Endodermal cell (in vitro differentiated cells): ENCODE measurements around the gene FBXO30. TPM values are rescaled to one million over a fixed set of nuclear protein-coding genes. Genes with fewer than 3 reads are reported as not detected.

Source experiments
- DNase-seq: peaks from one replicate; pipeline ENCODE4 v3.0.0-alpha.2; 2017
- H3K27ac ChIP-seq: 2 replicates; pipeline ENCODE4 v1.5.1; 2013; ENCODE audit warnings: mild to moderate bottlenecking, low read depth, low read length, moderate library complexity
- H3K27me3 ChIP-seq: 2 replicates; pipeline ENCODE4 v1.6.1; 2013; ENCODE audit warnings: mild to moderate bottlenecking, low read length, moderate library complexity; ENCODE audit not compliant: insufficient read depth, control insufficient read depth, poor library complexity, severe bottlenecking
- H3K36me3 ChIP-seq: 2 replicates; pipeline ENCODE4 v1.7.0; 2013; ENCODE audit warnings: mild to moderate bottlenecking, low read length, moderate library complexity; ENCODE audit not compliant: control insufficient read depth, insufficient read depth
- H3K4me1 ChIP-seq: one replicate; pipeline ENCODE4 v1.7.0; 2013; ENCODE audit warnings: low read length; ENCODE audit not compliant: control insufficient read depth, insufficient read depth
- H3K4me3 ChIP-seq: 2 replicates; pipeline ENCODE4 v1.5.1; 2013; ENCODE audit warnings: mild to moderate bottlenecking, low read length, moderate library complexity
- H3K9ac ChIP-seq: 2 replicates; pipeline ENCODE4 v1.6.1; 2013; ENCODE audit warnings: mild to moderate bottlenecking, low read length, moderate library complexity; ENCODE audit not compliant: poor library complexity, severe bottlenecking; ENCODE audit errors: extremely low read depth
- H3K9me3 ChIP-seq: 2 replicates; pipeline ENCODE4 v1.6.1; 2013; ENCODE audit warnings: mild to moderate bottlenecking, low read length, moderate library complexity; ENCODE audit not compliant: control insufficient read depth
- H3K27ac Mint-ChIP-seq: 2 replicates; pipeline ENCODE4 v1.8.0; 2020; ENCODE audit warnings: mixed read lengths
- H3K27me3 Mint-ChIP-seq: 2 replicates; pipeline ENCODE4 v1.8.0; 2021; ENCODE audit warnings: mild to moderate bottlenecking, mixed read lengths; ENCODE audit not compliant: insufficient read depth
- H3K36me3 Mint-ChIP-seq: 2 replicates; pipeline ENCODE4 v1.8.0; 2020; ENCODE audit warnings: low read depth, mixed read lengths
- H3K4me1 Mint-ChIP-seq: 2 replicates; pipeline ENCODE4 v1.8.0; 2020; ENCODE audit warnings: mixed read lengths
- H3K4me3 Mint-ChIP-seq: 2 replicates; pipeline ENCODE4 v1.8.0; 2020; ENCODE audit warnings: mild to moderate bottlenecking, moderate library complexity, mixed read lengths
- H3K9me3 Mint-ChIP-seq: 2 replicates; pipeline ENCODE4 v1.8.0; 2020; ENCODE audit warnings: mild to moderate bottlenecking, mixed read lengths
- whole genome bisulfite sequencing, 2 experiments: methylation state at CpG; one replicate each; pipeline versions ENCODE4 v1.1.5 to v1.1.7; 2013; ENCODE audit warnings: missing lambda C conversion rate in 2 of 2, mixed read lengths in 1 of 2; ENCODE audit not compliant: insufficient coverage in 1 of 2, insufficient read length in 1 of 2; 5-methylcytosine and 5-hydroxymethylcytosine counted together
- total RNA-seq, 2 donors: library from RNA; stranded (reverse); fragmentation: NEBNext Ultra II Directional in 1 of 2; extraction: Animal tissue kit (Norgen Biotek cat#: 25700) in 1 of 2; gene quantifications; 2 replicates in 1 of 2; 3 replicates in 1 of 2; pipeline ENCODE4 v1.2.1, GENCODE V29; 2021
- TF ChIP-seq, protein P1 (sequence below): fragments of 200-600 bp; sonication (generic); conservative IDR thresholded peaks from 2 replicates; pipeline ENCODE4 v1.5.0; 2021; ENCODE audit warnings: antibody characterized with exemption, mild to moderate bottlenecking

The FBXO30 gene
- total RNA-seq, 2 donors from 2014 or later: 17.8 to 17.9 TPM

DNA sequence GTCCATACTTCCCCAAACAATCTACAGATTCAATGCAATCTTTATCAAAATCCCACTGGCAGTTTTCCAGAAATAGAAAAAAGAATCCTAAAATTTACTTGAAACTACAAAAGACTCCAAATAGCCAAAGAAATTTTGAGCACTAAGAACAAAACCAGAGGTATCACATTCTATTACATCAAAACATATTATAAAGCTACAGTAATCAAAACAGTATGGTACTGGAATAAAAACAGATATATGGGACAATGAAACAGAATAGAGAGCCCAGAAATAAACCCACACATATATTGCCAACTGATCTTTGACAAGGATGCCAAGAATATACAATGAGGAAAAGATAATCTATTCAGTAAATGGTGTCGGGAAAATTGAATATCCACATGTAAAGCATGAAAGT lies 46.0 kb upstream of the FBXO30 start:
- DNase-seq: no peak
- H3K27ac Mint-ChIP-seq: no peak overlapping the region
- WGBS, 2 experiments: 79% methylated on average over 1 of the region's 1 CpG; no CpG with 5 or more reads in 1 of the 2 experiments
- Histone ChIP-seq H3K27ac (no peak overlapping the region), H3K27me3 (no peaks in the 10 kb centered on the region), H3K4me1 (no peaks in the 10 kb centered on the region), H3K4me3 (peak overlapping the region; percentile 41), H3K9ac (no peak overlapping the region), H3K9me3 (peaks cover 11% of the 10 kb centered on the region), H3K36me3 (no peaks in the 10 kb centered on the region)
- H3K36me3 Mint-ChIP-seq: peaks cover 15% of the 10 kb centered on the region
- TF ChIP-seq, protein P1, sequence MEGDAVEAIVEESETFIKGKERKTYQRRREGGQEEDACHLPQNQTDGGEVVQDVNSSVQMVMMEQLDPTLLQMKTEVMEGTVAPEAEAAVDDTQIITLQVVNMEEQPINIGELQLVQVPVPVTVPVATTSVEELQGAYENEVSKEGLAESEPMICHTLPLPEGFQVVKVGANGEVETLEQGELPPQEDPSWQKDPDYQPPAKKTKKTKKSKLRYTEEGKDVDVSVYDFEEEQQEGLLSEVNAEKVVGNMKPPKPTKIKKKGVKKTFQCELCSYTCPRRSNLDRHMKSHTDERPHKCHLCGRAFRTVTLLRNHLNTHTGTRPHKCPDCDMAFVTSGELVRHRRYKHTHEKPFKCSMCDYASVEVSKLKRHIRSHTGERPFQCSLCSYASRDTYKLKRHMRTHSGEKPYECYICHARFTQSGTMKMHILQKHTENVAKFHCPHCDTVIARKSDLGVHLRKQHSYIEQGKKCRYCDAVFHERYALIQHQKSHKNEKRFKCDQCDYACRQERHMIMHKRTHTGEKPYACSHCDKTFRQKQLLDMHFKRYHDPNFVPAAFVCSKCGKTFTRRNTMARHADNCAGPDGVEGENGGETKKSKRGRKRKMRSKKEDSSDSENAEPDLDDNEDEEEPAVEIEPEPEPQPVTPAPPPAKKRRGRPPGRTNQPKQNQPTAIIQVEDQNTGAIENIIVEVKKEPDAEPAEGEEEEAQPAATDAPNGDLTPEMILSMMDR: no peak
- peaks cover 15% of the 10 kb centered on the region for H3K9me3 Mint-ChIP-seq
- H3K27me3 Mint-ChIP-seq: no peaks in the 10 kb centered on the region
- no peak overlapping the region for H3K4me3 Mint-ChIP-seq
- no peaks in the 10 kb centered on the region for H3K4me1 Mint-ChIP-seq

DNA sequence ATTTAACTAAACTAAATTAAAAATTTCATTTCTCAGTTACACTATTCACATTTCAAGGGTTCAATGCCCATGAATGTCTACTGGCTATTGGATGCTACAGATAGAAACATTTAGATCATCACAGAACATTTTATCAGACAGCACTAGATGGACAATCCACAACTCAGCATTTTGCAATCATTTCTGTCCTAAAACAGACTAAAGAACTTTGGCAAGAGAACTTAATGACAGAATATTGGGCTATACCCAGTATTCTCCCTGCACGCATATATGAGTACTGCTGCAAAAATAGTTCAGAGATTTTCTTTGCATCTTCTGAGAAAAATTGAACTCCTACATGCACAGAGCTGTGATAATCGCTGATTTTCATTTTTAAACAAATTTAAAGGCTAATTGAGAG lies 36.1 kb upstream of the FBXO30 start:
- peaks cover 5% of the 10 kb centered on the region for H3K4me1 Mint-ChIP-seq
- H3K9me3 Mint-ChIP-seq: no peaks in the 10 kb centered on the region
- WGBS, 2 experiments: 83 to 96% methylated on average over 1 to 2 of the region's 2 CpGs

DNA sequence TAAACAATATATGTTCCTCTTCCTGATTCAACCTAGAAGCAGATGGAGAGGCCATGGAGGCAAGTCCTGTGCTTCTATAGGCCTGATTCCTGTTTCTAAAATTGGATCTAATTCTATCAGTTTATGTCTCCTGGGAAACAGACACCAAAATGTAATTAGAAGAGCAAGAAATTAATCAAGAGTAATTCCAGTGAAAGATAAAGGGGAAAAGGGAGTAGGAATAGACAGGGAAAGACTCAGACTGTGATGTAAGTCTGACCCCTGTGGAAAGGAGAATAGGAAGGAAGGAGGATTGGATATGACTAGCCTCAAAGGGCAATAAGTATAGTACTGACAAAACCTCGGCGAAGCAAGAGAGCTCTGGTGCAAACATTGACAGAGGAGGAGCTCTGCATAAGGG lies 33.9 kb upstream of the FBXO30 start:
- no peaks in the 10 kb centered on the region for H3K9me3 ChIP-seq
- H3K9me3 Mint-ChIP-seq: no peaks in the 10 kb centered on the region
- no peaks in the 10 kb centered on the region for H3K4me1 ChIP-seq
- H3K4me3 ChIP-seq: no peak overlapping the region
- no peak overlapping the region for H3K27ac ChIP-seq
- TF ChIP-seq, protein P1: no peak
- no peak overlapping the region for H3K9ac ChIP-seq
- DNase-seq: no peak
- H3K27me3 Mint-ChIP-seq: no peaks in the 10 kb centered on the region
- no peaks in the 10 kb centered on the region for H3K27me3 ChIP-seq
- 92 to 94% methylated on average over 2 of the region's 2 CpGs for WGBS, 2 experiments
- H3K36me3 Mint-ChIP-seq: no peaks in the 10 kb centered on the region
- H3K4me1 Mint-ChIP-seq: peaks cover 6% of the 10 kb centered on the region
- H3K4me3 Mint-ChIP-seq: no peak overlapping the region
- H3K27ac Mint-ChIP-seq: no peak overlapping the region
- H3K36me3 ChIP-seq: no peaks in the 10 kb centered on the region

More for the DNA sequence above, 36.1 kb upstream of the FBXO30 start:
- TF ChIP-seq, protein P1: no peak
- no peaks in the 10 kb centered on the region for H3K27me3 ChIP-seq
- H3K9me3 ChIP-seq: no peaks in the 10 kb centered on the region
- no peak for DNase-seq
- no peak overlapping the region for H3K9ac ChIP-seq
- H3K36me3 ChIP-seq: no peaks in the 10 kb centered on the region
- H3K4me1 ChIP-seq: no peaks in the 10 kb centered on the region
- H3K27ac ChIP-seq: no peak overlapping the region
- H3K4me3 ChIP-seq: no peak overlapping the region
- Mint-ChIP-seq H3K27me3 (no peaks in the 10 kb centered on the region), H3K4me3 (no peak overlapping the region), H3K27ac (no peak overlapping the region), H3K36me3 (no peaks in the 10 kb centered on the region)
